ENCODE measurements around the gene VWA8. TPM values are rescaled to one million over a fixed set of nuclear protein-coding genes. Genes with fewer than 3 reads are reported as not detected.

The VWA8 gene
- total RNA-seq, 1 donor from 2014 or later, result 33.4 TPM

GRCh38 chr13:41970022-41970421, 9.1 kb upstream of the VWA8 start:
- TF ChIP-seq POLR2AphosphoS5 (IDR thresholded peaks at IDR 0.05; ENCODE audit: insufficient read depth in 1 of 2, low read depth in 1 of 2) (no peak), POLR2A (IDR thresholded peaks at IDR 0.05) (no peak)
- TF ChIP-seq, protein P1, sequence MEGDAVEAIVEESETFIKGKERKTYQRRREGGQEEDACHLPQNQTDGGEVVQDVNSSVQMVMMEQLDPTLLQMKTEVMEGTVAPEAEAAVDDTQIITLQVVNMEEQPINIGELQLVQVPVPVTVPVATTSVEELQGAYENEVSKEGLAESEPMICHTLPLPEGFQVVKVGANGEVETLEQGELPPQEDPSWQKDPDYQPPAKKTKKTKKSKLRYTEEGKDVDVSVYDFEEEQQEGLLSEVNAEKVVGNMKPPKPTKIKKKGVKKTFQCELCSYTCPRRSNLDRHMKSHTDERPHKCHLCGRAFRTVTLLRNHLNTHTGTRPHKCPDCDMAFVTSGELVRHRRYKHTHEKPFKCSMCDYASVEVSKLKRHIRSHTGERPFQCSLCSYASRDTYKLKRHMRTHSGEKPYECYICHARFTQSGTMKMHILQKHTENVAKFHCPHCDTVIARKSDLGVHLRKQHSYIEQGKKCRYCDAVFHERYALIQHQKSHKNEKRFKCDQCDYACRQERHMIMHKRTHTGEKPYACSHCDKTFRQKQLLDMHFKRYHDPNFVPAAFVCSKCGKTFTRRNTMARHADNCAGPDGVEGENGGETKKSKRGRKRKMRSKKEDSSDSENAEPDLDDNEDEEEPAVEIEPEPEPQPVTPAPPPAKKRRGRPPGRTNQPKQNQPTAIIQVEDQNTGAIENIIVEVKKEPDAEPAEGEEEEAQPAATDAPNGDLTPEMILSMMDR (IDR thresholded peaks at IDR 0.05), result no peak
- no peaks in the 10 kb centered on the region for H3K4me1 ChIP-seq
- H3K9me3 ChIP-seq, result no peaks in the 10 kb centered on the region
- no peaks in the 10 kb centered on the region for H3K36me3 ChIP-seq
- H3K4me3 ChIP-seq, result no peak overlapping the region
- H3K27me3 ChIP-seq, result no peaks in the 10 kb centered on the region
- no peak overlapping the region for H3K27ac ChIP-seq
- no peak for DNase-seq (ENCODE audit: extremely low spot score in 2 of 2)
- intact Hi-C loops (cut with DNase I), result no loop called here

DNA sequence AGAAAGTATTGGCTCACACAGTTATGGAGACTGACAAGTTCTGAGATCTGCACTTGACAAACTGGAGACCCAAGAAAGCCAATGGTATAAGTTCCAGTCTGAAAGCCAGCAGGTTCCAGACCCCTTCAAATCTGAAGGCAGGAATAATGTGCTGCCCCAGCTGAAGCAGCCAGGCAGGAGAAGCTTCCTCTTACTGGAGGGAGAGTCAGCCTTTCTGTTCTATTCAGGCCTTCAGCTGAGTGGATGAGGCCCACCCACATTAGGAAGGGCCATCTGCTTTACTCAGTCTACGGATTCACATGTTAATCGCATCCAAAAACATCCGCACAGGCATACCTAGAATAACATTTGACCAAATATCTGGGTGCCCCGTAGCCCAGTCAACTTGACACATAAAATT, 8.2 kb upstream of the VWA8 start:
- intact Hi-C loops (cut with DNase I), result no loop called here
- Histone ChIP-seq H3K4me1 (no peaks in the 10 kb centered on the region), H3K27ac (no peak overlapping the region), H3K27me3 (no peaks in the 10 kb centered on the region), H3K4me3 (no peak overlapping the region), H3K9me3 (no peaks in the 10 kb centered on the region), H3K36me3 (no peaks in the 10 kb centered on the region)
- TF ChIP-seq POLR2AphosphoS5 (IDR thresholded peaks at IDR 0.05; ENCODE audit: insufficient read depth in 1 of 2, low read depth in 1 of 2), result no peak
- TF ChIP-seq POLR2A (IDR thresholded peaks at IDR 0.05), result no peak
- TF ChIP-seq, protein P1 (IDR thresholded peaks at IDR 0.05), result no peak
- DNase-seq (ENCODE audit: extremely low spot score in 2 of 2), result no peak

DNA sequence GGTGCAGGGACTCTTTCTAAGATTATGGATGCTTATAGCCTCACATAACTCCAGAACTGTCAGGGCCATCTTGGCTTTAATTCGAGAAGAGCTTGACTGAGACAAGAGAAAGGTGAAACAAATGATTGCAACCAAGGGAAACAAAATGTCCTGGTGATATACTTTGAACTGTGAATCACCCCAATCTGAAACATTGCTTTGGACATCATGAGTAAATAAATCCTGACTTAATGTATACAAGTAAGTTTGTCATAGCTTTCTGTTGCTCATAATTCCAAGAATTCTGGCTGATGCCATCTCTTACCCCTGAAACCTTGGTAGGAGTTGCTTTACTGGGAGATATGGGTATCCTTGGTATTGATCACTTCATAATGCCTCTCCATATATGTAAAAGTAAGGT, 5.8 kb upstream of the VWA8 start:
- H3K27ac ChIP-seq, result no peak overlapping the region
- no peaks in the 10 kb centered on the region for H3K4me1 ChIP-seq
- TF ChIP-seq POLR2AphosphoS5 (IDR thresholded peaks at IDR 0.05; ENCODE audit: insufficient read depth in 1 of 2, low read depth in 1 of 2), result no peak
- TF ChIP-seq, protein P1 (IDR thresholded peaks at IDR 0.05), result no peak
- TF ChIP-seq POLR2A (IDR thresholded peaks at IDR 0.05), result no peak
- intact Hi-C loops (cut with DNase I), result no loop called here
- H3K4me3 ChIP-seq, result no peak overlapping the region
- H3K36me3 ChIP-seq, result no peaks in the 10 kb centered on the region
- H3K27me3 ChIP-seq, result no peaks in the 10 kb centered on the region
- no peak for DNase-seq (ENCODE audit: extremely low spot score in 2 of 2)
- no peaks in the 10 kb centered on the region for H3K9me3 ChIP-seq

DNA sequence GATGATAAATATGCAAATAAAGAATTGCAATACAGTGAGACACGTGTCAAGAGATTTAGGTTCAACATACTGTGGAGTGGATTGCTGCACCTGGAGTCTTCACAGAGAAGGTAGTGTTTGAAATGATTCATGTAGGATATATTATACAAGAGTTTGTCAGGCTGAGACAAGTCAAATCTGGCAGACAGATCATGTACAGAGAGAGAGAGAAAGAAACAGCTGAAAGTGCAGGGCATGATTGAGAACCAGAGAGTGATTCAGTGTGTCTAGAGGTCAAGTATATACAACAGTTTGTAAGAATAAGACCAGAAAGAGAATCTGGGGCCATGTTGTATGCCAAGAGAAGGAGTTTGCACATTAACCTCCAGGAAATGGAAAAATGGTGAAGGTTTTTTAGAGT, 2.1 kb upstream of the VWA8 start:
- TF ChIP-seq, protein P1 (IDR thresholded peaks at IDR 0.05), result no peak
- peak in 1 of 2 donors; percentile 58 for TF ChIP-seq POLR2AphosphoS5 (IDR thresholded peaks at IDR 0.05; ENCODE audit: insufficient read depth in 1 of 2, low read depth in 1 of 2)
- Histone ChIP-seq H3K4me1 (peaks cover 12% of the 10 kb centered on the region), H3K27me3 (no peaks in the 10 kb centered on the region), H3K4me3 (no peak overlapping the region), H3K36me3 (no peaks in the 10 kb centered on the region), H3K27ac (no peak overlapping the region), H3K9me3 (no peaks in the 10 kb centered on the region)
- intact Hi-C loops (cut with DNase I), result no loop called here
- no peak for DNase-seq (ENCODE audit: extremely low spot score in 2 of 2)

- peak overlapping the region; percentile 80 to 88 for H3K4me3 ChIP-seq
- peak overlapping the region; percentile 79 for H3K27ac ChIP-seq
- no peaks in the 10 kb centered on the region for H3K27me3 ChIP-seq
- DNase-seq (ENCODE audit: extremely low spot score in 2 of 2), result no peak
- no peaks in the 10 kb centered on the region for H3K9me3 ChIP-seq
- intact Hi-C loops (cut with DNase I), result no loop called here
- H3K4me1 ChIP-seq, result peaks cover 12% of the 10 kb centered on the region
- H3K36me3 ChIP-seq, result no peaks in the 10 kb centered on the region
- TF ChIP-seq, protein P1 (IDR thresholded peaks at IDR 0.05), result no peak
- no peak for TF ChIP-seq POLR2AphosphoS5 (IDR thresholded peaks at IDR 0.05; ENCODE audit: insufficient read depth in 1 of 2, low read depth in 1 of 2)
- no peak for TF ChIP-seq POLR2A (IDR thresholded peaks at IDR 0.05)
These were observed 504 bp upstream of the VWA8 start for GRCh38 chr13:41961466-41961760.
